GM12891 (cell line): ENCODE results near the gene FNIP1.
A peak's percentile ranks its signal among the peaks of the same experiment; 100 is the strongest.

Source experiments
- DNase-seq: peaks from one replicate; pipeline ENCODE4 v3.0.0; 2011; ENCODE audit warnings: low spot score; ENCODE audit not compliant: insufficient read length
- FAIRE-seq: peaks from 2 replicates; lab custom pipeline; 2011; peaks lifted over from hg19 to GRCh38; lab: Jason Lieb, UNC
- PAX5 ChIP-seq: IDR thresholded peaks from 2 replicates; pipeline ENCODE4 v1.6.1; 2011; ENCODE audit warnings: low read length, moderate library complexity, mild to moderate bottlenecking; ENCODE audit not compliant: insufficient read depth, severe bottlenecking
- POLR2A ChIP-seq: IDR thresholded peaks from 2 replicates; pipeline ENCODE4 v1.6.1; 2011; ENCODE audit warnings: low read depth, low read length, control low read depth
- POLR2AphosphoS5 ChIP-seq: IDR thresholded peaks from 2 replicates; pipeline ENCODE4 v1.6.1; 2011; ENCODE audit warnings: low read depth, low read length, control low read depth
- POU2F2 ChIP-seq: IDR thresholded peaks from 2 replicates; pipeline ENCODE4 v1.6.1; 2011; ENCODE audit warnings: low read depth, mild to moderate bottlenecking, control low read depth, low read length, moderate library complexity
- SPI1 ChIP-seq: IDR thresholded peaks from 2 replicates; pipeline ENCODE4 v1.6.1; 2011; ENCODE audit warnings: low read depth, low read length, control low read depth
- TAF1 ChIP-seq: IDR thresholded peaks from 2 replicates; pipeline ENCODE4 v1.6.1; 2011; ENCODE audit warnings: low read depth, low read length, control low read depth

Gene FNIP1

GRCh38 chr5:131647048-131647769 is 149.6 kb downstream of the FNIP1 start:
- TF ChIP-seq POLR2A (no peak), SPI1 (peak; percentile 83), POU2F2 (no peak), PAX5 (no peak)
- DNase-seq (no peak), FAIRE-seq (peak; percentile 82)

DNA sequence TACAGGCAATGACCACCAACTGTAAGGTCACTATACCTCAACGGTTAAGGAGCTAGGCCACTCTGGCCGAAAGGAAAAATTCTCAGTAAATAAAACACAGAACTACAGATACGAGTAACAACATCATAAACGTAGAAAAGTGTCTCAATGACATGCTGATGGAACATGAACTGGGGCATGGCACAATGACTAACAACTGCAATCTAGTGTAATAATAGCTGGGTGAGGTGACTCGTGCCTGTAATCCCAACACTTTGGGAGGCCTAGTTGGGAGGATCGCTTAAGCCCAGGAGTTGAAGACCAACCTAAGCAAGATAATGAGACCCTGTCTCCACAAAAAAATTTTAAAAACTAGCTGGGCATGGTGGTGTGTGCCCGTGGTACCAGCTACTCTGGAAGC is 152.0 kb downstream of the FNIP1 start:
- TF ChIP-seq PAX5 (no peak), POLR2AphosphoS5 (no peak), TAF1 (no peak), SPI1 (no peak), POLR2A (no peak), POU2F2 (no peak)
- DNase-seq, result no peak
- FAIRE-seq, result peak; percentile 31

GRCh38 chr5:131644370-131644769 is 152.4 kb downstream of the FNIP1 start:
- no peak for DNase-seq
- TF ChIP-seq POLR2AphosphoS5, result no peak
- no peak for TF ChIP-seq PAX5
- TF ChIP-seq SPI1, result no peak
- no peak for TF ChIP-seq POU2F2
- TF ChIP-seq POLR2A, result no peak
- TF ChIP-seq TAF1, result no peak
- no peak for FAIRE-seq

DNA sequence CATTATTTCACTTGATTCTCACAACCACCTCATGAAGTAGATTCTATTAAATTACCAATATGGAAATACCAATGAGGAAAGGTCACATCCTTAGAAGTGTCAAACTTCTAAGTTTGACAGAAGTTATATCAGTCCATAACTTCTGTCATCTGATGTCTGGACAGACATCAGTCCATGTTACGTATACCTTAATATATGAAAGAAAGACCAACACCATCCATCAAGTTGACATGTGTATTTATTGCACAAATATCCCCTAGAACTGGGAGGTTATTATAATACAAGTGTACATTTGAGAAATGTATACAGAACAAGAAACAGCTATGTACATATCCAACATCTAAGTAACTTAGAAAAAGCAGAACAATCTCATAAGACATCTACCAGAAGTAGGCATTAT is 155.3 kb downstream of the FNIP1 start:
- no peak for TF ChIP-seq TAF1
- TF ChIP-seq PAX5, result no peak
- TF ChIP-seq POU2F2, result no peak
- TF ChIP-seq POLR2A, result no peak
- no peak for TF ChIP-seq SPI1
- no peak for TF ChIP-seq POLR2AphosphoS5
- peak; percentile 5 for FAIRE-seq
- no peak for DNase-seq

- FAIRE-seq (no peak), DNase-seq (no peak)
- TF ChIP-seq POLR2A (no peak), SPI1 (no peak), POLR2AphosphoS5 (no peak), TAF1 (no peak), PAX5 (no peak), POU2F2 (no peak)
Measured at GRCh38 chr5:131640043-131640856, 156.6 kb downstream of the FNIP1 start.

DNA sequence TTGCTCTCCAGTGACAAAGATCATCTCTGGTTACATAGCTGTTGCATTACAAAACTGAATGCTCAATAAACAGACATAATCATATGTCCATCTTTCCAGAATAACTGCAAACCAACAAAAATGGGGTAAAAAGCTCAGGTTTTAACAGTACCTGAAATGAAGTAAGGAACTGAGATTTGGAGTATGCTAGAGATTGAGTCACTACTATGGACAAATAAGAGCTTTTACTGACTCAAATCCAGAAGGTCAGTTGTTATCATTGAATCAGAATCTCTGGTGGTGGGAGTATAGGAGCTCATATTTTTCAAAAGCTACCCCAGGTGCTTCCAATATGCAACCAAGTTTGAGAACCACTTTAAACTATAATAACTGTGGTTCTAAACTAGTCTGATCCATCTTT is 157.7 kb downstream of the FNIP1 start:
- no peak for DNase-seq
- FAIRE-seq, result no peak
- TF ChIP-seq TAF1 (no peak), POLR2AphosphoS5 (no peak), SPI1 (peak; percentile 88), POLR2A (no peak), PAX5 (no peak)

- TF ChIP-seq SPI1, result no peak
- no peak for TF ChIP-seq TAF1
- no peak for TF ChIP-seq PAX5
- no peak for TF ChIP-seq POU2F2
- no peak for TF ChIP-seq POLR2A
- DNase-seq, result no peak
- no peak for FAIRE-seq
Measured at GRCh38 chr5:131637694-131638093, 159.1 kb downstream of the FNIP1 start.

DNA sequence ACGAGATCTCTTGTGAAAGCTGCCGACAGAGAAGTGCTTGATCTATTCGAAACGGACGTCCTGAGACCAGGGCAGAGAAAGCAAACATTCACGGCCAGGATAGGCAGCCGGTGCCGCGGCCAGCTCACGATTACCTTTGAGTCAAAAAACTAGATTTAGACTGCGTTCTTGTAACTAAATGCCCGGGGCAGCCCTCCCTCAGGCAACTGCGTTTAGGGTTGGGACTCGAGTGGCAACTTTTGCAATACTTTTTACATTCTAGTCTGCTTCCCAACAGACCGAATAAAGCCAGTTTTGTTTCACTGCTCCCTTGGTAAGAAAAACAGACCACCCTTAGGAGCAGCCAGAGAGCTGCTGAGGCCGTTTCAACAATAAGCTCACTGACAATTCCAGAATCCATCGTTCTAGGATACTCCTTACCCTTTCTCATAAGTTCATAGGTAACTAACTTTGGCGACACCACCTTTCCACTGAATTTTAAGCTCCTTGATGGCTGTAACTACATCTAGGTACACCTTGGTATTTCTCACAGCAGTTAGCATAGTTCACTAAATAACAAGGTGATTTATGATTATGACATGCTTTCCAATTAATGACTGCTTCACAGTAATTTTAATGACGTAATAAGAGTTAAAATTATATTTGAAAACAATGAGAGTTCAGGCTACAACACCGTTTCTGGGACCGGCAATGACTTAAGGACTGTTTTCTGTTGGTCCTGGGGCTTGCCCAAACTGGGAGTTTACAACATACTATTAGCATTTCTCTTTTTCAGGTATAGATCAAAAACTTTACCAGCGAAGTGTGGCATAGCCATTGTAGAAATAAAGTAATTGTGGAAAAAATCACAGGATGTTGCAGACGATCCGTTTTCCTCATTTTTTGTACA is 160.9 kb downstream of the FNIP1 start:
- TF ChIP-seq TAF1 (no peak), POLR2AphosphoS5 (peak; percentile 45; the same call in 1 of the 2 replicates), POLR2A (peak; percentile 67), POU2F2 (no peak)
- no peak for FAIRE-seq
- DNase-seq, result no peak

DNA sequence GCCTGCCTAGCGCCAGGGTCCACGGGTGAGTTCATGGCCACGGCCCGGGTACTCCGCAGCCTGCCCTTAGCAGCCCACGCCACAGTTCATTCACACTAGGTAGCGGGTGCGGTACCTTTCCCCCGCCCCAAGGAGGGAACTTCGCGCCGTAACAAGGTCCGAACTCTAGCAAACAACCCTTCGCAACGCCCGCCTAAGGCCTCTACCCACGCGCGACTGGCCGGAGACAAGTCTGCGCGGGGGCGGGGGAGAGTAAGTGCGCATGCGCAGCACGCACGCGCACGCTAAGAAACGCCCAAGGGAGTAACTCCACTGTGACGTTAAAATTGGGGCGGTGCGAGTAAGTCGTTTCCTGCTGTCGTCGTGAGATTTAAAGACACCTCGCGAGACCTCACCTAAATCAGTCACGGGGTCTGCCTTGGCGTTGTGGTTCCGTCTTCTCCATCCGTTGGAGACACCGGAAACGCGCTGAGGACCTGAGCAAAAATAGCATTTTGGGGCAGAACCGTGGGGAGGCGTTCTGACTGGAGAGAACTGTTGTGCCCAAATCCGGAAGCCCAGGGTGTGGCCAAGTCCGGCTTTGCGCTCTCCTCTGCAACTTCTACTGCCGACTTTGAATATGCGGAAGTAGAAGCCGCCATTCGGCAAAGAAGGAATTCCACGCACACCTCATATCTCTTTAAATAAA is 161.7 kb downstream of the FNIP1 start, which contains the start of gene RAPGEF6:
TSS of gene RAPGEF6 (minus strand) at position 234 of the 688 bp plus-strand sequence. CDS start at position 35, 199 bp downstream.
- FAIRE-seq, result peak; percentile 98
- TF ChIP-seq PAX5, result no peak
- peak; percentile 63; the same call in 1 of the 2 replicates for TF ChIP-seq POLR2A
- TF ChIP-seq TAF1, result peak; percentile 85
- peak; percentile 68 for TF ChIP-seq SPI1
- 0 out of 2 replicates have a peak, but pooled peaks have one; percentile 15 for TF ChIP-seq POU2F2
- TF ChIP-seq POLR2AphosphoS5, result peak; percentile 85

More for the DNA sequence above, 161.7 kb downstream of the FNIP1 start, which contains the start of gene RAPGEF6:
- DNase-seq, result peak; percentile 34
